Endothelial cell of coronary artery (primary cell): ENCODE measurements around the gene OR52A1. TPM values are rescaled to one million over a fixed set of nuclear protein-coding genes. Genes with fewer than 3 reads are reported as not detected.

ENCODE experiments used
- total RNA-seq: library from RNA; depleted of rRNA; stranded (reverse); fragments of >200 nt; gene quantifications from 2 replicates; pipeline ENCODE4 v1.2.3, GENCODE V29; 2014

The OR52A1 gene
- not detected in 2 replicates for total RNA-seq

GRCh38 chr11:5154657-5155056 lies at the start of gene OR52A1:
Gene OR52A1, minus strand, starts transcription at chr11:5154757. Its CDS starts 2,388 bp downstream, at chr11:5152369.

DNA sequence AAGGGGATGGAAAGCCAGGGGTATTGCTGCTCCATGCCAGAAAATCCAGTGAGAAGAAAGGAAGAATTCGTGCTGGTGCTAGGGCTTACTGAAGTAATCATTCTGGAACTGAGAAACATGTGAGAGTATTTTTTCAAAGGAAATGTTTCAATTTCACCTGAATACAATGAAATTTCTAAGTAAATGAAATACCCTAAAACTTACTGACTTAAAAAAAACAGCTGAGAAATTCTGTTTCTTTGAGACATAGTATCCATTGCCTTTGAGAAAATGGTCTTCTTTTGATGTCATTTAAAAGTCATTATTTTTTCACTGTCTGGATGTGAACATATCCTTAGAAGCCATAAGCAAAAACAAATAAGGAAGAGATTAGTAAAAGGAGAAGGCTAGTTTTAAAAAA lies 46.0 kb upstream of the OR52A1 start, which contains the start of gene OR51V1:
OR51V1 (minus strand) TSS at position 101 of the 400 bp plus-strand sequence; CDS start at position 101, 0 bp downstream.

GRCh38 chr11:5137996-5138395 lies 16.6 kb downstream of the OR52A1 start, which contains the start of gene OR52A5:
Gene OR52A5, minus strand, starts transcription at chr11:5138356. Its CDS starts 5,714 bp downstream, at chr11:5132642.

Other genes starting within 250 kb of the OR52A1 start
- not detected in 2 replicates for gene OR51G2, start 235.4 kb downstream of the OR52A1 start, total RNA-seq
- gene OR51G1, start 230.4 kb downstream of the OR52A1 start, total RNA-seq, result not detected in 2 replicates
- gene OR51A4, start 207.2 kb downstream of the OR52A1 start, total RNA-seq, result not detected in 2 replicates
- not detected in 2 replicates for gene OR51A2, start 199.0 kb downstream of the OR52A1 start, total RNA-seq
- not detected in 2 replicates for gene OR51L1, start 159.9 kb downstream of the OR52A1 start, total RNA-seq
- not detected in 2 replicates for gene OR52J3, start 108.2 kb downstream of the OR52A1 start, total RNA-seq
- gene OR52E2, start 95.1 kb downstream of the OR52A1 start, total RNA-seq, result not detected in 2 replicates
- gene OR52E1, start 85.2 kb downstream of the OR52A1 start, total RNA-seq, result not detected in 2 replicates
- gene OR52A5, start 16.4 kb downstream of the OR52A1 start, total RNA-seq, result not detected in 2 replicates
- gene OR51V1, start 45.9 kb upstream of the OR52A1 start, total RNA-seq, result not detected in 2 replicates
- not detected in 2 replicates for gene HBB, start 72.3 kb upstream of the OR52A1 start, total RNA-seq
- gene HBD, start 79.7 kb upstream of the OR52A1 start, total RNA-seq, result not detected in 2 replicates
- gene HBG1, start 95.1 kb upstream of the OR52A1 start, total RNA-seq, result not detected in 2 replicates
- 0.18 TPM in 1 of 2 replicates, not detected in the other for gene HBG2, start 100.0 kb upstream of the OR52A1 start, total RNA-seq
- gene HBE1, start 115.2 kb upstream of the OR52A1 start, total RNA-seq, result 0.18 TPM in 1 of 2 replicates, not detected in the other
- not detected in 2 replicates for gene OR51B4, start 147.2 kb upstream of the OR52A1 start, total RNA-seq
- not detected in 2 replicates for gene OR51B2, start 169.5 kb upstream of the OR52A1 start, total RNA-seq
- gene OR51B5, start 188.8 kb upstream of the OR52A1 start, total RNA-seq, result not detected in 2 replicates
- not detected in 2 replicates for gene OR51B6, start 196.8 kb upstream of the OR52A1 start, total RNA-seq
- not detected in 2 replicates for gene OR51M1, start 229.1 kb upstream of the OR52A1 start, total RNA-seq